ENCODE results near the gene RTKN.

The RTKN gene

DNA sequence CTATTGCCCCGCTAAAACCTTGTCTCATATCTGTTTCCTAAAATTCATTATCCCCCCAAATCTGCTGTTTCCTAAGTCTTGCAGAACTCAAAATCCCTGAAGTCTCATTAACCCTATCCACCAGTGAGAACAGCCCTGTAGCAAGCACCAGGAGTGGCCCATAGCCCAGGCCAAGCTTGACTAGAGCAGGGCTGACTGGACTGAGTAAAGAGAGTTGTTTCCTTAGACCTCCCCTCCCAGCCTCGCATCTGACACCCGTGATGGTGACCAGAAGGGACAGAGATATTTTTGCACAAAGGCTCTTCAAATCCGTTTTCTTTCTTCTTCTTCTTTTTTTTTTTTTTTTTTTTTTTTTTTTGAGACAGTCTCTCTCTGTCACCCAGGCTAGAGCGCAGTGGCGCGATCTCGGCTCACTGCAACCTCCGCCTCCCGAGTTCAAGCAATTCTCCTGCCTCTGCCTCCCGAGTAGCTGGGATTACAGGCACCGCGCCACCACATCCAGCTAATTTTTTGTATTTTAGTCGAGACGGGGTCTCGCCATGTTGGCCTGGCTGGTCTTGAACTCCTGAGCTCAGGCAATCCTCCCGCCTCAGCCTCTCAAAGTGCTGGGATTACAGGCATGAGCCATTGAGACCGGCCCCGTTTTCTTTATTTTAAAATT lies 21.2 kb downstream of the RTKN start:
- DNase-seq: peak in 1 of 10 donors; percentile 68
- intact Hi-C loops (cut with DNase I): loop anchor here (5.0 kb wide), 1 partner anchor 37 kb away; the partner anchor contains the start of genes INO80B and WBP1

DNA sequence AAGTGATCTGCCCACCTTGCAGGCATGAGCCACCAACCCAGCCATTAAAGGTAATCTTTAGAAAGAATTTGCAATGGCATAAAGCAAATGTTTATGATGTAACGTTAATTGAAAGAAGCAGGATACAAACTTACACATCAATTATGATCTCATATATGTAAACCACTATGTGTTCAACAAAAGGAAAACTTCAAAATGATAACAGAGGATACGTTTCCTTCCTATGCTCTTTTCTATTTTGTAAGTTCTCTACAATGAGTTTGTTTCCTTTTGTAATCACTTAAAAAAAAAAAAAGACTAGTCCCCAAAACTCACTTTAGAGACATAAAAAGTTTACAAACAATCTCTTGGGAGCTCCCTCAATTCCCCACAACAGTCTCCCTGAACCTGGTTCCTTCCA lies 21.7 kb downstream of the RTKN start:
- intact Hi-C loops (cut with DNase I): loop anchor here (5.0 kb wide), 1 partner anchor 37 kb away; the partner anchor contains the start of genes INO80B and WBP1
- no peak for DNase-seq

DNA sequence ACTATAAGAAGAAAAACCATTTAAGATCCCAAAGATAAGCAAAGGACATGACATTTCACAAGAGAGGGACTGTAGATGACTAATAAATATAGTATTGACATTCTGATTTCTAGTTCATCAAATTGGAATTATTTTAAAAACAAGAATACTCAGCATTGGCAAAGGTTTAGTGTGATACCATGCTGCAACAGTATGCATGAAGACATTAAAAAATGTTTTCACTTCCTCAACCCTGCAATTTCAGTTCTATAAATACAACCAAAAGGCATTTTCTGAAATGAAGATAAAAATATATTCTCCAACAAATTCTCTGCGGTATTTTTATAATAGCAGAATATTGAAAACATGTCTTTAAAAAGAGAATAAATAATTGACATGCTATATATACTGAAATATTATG lies 22.4 kb downstream of the RTKN start:
- intact Hi-C loops (cut with DNase I): no loop called here
- DNase-seq: no peak

DNA sequence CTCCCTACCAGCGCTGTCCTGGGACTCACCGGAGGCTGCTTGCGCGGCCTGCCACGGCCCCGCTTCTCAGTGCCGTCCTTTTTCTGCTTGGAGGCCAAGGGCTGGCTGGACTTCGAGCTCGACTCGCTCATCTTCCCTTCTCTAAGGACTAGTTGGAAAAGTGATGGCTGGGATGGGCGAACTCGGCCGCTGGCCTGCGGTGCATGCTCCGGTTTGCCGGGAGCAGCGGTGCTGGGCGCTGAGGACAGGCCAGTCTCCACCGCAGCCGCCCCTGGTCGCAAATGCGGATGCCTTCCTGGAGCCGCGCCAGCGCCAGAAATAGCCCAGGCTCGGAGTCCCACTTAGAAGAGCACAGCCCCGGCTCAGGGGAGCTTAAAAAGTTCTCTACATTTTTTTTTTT lies 23.4 kb downstream of the RTKN start:
- intact Hi-C loops (cut with DNase I): no loop called here
- peak in 1 of 10 donors; percentile 81 for DNase-seq

DNA sequence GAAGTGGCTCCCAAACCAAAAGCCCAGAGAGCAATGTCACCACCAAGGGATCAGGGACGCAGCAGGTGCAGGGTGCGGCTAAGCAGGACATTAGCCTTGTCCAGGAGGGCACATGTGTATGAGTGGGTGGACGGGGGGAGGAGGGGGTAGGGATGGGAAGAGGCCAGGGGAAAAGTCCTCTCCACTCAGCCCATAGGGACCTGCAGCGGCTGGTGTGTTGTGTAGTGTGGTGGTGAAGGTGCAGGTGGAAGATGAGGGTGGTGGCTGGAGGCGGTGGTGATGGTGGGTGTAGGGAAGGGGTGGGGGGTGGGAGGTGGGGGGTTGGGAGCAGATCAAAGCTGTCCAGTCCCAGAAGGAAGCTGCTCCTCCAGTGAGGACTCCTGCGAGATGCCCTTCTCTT lies 24.0 kb downstream of the RTKN start:
- intact Hi-C loops (cut with DNase I): no loop called here
- no peak for DNase-seq

DNA sequence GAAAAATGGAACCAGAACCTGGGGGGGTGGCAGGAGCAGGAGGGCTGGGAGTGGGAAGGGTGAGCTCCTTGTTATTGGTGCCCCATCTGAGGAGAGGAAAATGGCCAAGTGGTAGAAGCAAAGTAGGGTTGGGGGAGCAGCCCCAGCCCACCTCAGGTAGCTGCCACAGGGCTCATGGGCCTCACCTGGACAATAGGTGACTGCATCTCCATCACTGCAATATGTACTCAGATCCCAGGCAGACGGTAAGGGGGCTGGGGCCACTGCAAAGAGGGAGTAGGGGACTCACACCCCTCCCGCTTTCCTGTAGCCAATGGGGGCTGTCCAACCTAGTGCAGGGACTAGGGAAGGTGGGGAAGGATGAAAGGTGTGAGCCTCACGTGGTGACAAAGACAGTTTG lies 24.5 kb downstream of the RTKN start:
- intact Hi-C loops (cut with DNase I): no loop called here
- DNase-seq: no peak

DNA sequence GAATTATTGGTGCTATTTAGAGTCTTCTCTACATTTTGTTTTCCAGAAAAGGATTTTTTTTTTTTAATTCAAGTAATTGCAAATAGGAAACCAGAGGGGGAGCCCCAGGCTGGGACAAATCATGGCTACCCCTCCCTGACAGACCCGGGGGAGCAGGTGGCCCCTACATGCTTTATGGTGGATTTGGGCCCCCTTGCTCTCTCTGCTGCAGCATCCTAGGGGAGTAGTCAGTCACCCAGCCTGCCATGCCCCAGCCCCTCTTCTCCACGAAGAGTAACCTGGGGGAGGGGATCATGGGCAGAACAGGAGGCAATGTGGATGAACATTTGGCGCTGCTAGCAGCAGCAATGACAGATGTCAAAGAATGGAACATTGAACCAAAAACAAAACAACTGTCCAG lies 25.0 kb downstream of the RTKN start:
- DNase-seq: no peak

DNA sequence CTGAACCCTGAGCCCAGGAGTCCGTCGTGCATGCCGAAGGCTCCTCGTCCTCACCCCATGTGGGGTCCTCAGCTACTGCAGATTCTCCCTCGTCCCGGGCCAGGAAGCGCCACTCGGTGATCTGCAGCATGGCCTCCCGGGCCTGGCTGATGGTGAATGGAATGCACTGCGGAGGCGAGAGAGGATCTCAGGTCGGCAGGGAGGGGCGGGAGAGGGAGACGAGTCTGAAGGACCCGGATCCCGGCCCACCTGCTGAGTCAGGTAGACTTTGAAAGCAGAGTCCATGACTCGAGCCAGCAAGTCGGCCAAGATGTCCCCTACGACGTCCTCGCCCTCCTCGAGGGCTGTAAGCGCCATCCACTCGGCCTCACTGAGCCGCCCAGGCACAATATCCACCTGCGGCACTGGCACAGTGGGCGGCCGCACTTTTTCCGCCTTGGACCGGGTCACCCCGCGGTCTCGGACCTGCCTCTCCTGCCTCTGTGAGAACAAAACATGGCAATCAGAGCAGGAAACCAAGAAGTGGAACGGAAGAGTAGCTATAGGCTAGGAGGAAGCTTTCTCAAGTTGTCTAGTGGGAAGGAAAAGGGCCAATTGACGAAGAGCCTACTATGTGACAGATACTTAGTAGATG lies 25.9 kb downstream of the RTKN start:
- intact Hi-C loops (cut with DNase I): no loop called here
- DNase-seq: peak in 1 of 10 donors; percentile 78

More for the DNA sequence above, 25.0 kb downstream of the RTKN start:
- intact Hi-C loops (cut with DNase I): no loop called here

DNA sequence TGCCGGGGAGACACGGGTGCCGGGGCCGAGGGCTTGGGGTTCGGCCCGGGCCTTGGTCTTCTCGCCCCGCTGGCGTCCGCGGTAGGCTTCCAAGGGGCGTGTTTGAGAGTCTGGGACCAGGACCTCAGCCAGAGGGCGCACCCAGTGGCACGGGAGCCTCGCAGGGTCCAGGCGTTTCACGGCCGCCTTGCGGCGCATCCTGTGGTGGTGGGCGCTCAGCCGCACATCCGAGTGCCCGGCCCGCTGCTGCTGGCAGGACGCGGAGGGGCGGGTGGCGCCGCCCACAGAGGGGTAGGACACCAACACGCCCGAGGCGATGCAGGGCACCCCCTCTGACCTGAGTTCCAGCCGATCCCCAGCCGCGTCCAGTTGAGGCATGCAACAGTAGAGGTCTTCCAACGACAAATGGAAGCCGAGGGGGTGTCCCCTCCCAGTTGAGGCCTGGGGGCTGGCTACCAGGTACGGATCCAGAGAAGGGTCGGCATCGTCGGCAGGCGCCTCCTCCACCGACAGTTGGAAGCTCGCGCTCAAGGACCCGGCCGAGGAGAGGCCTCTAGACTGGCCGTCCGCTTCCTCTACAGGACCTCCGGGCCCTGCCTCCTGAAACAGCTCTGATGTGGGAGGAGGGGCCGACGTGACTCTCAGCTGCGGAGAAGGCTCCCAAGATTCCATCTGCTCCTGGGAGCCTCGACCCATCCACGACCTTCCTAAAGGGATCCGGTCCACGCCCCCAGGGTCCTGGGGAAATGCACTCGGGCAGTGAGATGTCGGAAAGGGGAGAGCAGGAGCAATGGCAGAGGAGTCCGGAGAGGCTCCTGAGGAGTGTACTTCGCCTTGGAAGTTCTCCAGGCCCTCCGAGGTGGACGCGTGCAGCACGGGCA lies 26.6 kb downstream of the RTKN start:
- intact Hi-C loops (cut with DNase I): no loop called here
- DNase-seq: peak in 8 of 10 donors; percentile 45 to 93 (median 68)

DNA sequence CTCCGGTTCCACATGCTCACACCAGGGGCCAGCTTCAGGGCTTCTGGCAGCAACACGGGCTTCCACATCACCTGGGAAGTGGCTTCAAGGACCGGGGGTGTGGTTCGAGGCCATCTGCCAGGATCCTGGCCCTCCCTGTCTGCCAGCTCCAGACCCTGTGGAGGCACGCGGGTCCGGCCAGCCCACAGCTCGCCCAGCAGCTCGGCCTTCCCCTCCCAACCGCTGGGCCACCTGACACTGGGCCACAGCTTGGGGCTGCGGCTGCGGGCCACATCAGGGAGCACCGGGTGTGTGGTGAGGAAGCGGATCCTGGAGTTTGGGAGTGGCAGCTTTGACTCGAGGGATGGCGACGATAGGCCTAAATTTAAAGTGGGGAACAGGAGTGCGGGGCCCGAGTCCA lies 27.3 kb downstream of the RTKN start:
- intact Hi-C loops (cut with DNase I): no loop called here
- peak in 1 of 10 donors; percentile 82 for DNase-seq

DNA sequence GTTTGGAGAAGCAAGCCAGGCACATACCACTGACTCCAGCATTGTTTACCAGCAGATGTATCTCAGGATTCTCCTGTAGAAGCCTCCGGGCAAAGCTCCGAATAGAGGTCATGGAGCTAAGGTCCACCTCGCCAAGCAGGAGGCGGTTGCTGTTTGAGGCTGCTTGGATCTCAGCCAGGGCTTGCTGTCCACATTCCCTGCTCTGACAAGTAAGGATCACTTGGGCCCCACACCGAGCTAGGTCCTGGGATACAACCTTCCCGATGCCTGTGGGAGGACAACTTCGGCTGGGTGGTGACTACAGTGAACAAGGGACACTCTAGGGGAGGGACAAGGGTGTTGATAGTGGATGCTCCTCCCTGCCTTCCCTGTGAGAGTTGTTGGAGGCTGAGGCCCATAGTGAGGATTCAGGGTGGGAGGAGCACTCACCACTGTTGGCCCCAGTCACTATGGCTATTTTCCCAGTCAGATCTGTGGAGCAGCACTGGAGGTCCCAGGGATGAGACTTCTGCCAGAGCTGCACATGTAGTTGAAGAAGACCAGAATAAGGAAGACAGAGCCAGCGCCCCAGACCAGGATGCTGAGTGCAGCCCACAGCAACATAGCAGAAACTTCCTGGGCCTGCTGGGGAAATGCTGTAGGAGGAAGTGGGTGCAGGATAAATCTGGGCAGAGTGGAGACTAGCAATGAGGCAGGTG lies 28.6 kb downstream of the RTKN start:
- peak in 1 of 10 donors; percentile 75 for DNase-seq
- intact Hi-C loops (cut with DNase I): no loop called here

DNA sequence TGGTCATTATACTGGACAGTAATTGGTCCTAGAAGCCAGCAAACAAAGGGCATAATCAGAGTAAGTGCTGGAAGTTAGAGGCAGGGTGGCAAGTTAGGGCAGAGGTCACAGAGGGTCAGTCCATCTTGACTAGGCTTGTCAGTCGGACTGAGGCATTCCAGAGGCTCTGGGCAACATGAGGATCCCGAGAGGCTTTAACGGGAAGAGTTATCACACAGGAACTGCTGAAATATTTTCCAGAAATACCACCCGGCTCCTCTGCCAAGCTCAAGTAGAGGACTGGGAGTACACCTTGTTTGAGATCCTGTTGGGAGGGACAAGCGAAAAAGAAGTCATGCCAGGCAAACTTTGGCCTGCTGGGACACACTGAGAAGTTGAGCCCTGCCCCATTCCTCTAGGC lies 34.1 kb downstream of the RTKN start:
- intact Hi-C loops (cut with DNase I): no loop called here
- DNase-seq: no peak

DNA sequence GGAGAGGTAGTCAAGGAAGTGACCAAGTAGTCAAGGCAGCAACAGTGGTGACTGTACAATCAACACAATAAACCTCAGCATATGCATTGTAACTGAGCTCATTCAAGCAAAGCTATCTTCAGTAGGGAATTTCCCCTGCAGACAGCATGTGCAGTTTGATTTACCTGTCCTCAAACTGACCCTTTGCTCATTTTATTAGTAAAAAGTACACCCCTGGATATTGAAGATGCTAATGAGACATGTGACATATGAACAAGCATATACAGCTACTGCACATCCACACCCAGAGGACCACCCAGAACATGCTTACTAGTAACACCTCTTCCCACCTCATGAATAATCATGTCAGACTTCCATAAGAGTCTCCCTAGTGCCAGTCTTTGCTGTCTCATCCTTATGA lies 35.7 kb downstream of the RTKN start:
- no peak for DNase-seq
- intact Hi-C loops (cut with DNase I): no loop called here

DNA sequence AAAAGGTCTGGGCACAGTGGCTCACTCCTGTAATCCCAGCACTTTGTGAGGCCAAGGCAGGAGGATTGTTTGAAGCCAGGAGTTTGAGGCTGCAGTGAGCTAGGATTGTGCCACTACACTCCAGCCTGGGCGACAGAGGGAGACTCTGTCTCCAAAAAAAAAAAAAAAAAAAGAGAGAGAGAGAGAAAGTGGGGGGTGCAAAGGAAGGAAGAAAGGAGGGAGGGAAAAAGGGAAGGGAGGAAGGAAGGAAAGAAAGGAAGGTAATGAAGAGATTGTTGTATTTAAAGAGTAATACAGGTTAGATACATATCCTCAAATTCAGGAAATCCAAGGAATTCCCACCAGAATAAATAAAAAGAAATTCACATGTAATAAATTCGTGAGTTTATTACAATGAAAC lies 39.8 kb downstream of the RTKN start:
- DNase-seq: no peak
- intact Hi-C loops (cut with DNase I): no loop called here

DNA sequence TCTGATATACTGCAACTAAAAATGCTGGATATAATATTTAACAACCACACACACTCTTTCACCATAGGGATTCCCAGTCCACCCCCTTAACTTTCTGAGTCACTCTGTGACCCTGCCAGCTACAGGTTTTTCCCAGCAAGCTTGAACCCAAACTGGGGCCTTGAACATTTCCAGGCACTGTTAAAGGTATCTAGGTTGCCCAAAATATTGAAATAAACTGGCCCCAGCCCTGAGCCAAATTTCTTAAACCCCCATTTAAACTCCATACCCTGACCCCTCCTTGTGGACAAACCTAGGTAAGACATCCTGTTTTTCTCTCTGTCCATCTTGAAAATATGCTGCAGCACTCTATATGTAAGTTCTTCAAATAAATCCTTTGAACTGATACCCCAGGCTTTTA lies 42.0 kb downstream of the RTKN start:
- intact Hi-C loops (cut with DNase I): no loop called here
- no peak for DNase-seq

DNA sequence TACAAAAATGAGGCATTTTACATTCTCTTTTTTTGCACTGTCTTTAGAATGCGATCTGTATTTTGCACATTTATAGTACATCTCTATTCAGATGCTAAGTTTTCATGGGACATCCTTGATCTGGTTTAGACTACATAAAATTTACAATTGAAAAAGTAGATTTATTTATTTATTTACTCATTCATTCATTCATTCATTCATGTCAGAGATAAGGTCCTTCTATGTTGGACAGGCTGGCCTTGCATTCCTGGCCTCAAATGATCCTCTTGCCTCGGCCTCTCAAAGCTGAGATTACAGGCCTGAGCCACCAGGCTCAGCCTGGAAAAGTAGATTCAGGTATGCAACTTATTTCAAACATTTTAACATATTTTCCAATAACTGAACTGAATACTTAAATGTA lies 45.6 kb downstream of the RTKN start:
- no peak for DNase-seq
- intact Hi-C loops (cut with DNase I): no loop called here

DNA sequence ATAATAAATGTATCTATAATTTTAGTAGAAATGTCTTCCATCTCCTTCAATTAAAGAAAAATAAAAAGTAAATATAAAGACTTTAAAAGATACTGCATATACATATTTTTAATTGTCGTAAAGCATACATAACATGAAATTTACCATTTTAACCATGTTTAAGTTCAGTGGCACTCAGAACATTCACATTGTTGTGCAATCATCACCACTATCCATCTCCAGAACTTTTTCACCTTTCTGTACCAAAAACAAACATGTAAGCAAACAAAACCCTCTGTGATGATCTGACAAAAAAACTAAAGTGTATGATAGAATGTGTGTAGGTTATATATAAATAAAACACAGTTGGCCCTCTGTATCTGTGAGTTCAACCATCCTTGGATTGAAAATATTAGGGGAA lies 48.2 kb downstream of the RTKN start:
- intact Hi-C loops (cut with DNase I): loop anchor here (2.0 kb wide), 1 partner anchor 143 kb away; no protein-coding TSS in a partner anchor

DNA sequence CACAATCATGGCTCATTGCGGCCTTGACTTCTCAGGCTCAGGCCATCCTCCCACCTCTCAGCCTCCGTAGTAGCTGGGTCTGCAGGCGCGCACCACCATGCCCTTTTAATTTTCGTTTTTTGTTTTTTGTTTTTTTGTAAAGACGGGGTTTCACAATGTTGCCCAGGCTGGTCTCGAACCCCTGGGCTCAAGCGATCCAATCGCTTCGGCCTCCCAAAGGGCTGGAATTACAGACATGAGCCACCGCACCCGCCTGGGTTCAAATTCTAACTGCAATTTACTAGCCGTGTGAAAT lies 49.3 kb downstream of the RTKN start:
- DNase-seq: no peak
- intact Hi-C loops (cut with DNase I): loop anchor here (2.0 kb wide), 1 partner anchor 142 kb away; no protein-coding TSS in a partner anchor

More for the DNA sequence above, 48.2 kb downstream of the RTKN start:
- no peak for DNase-seq

DNA sequence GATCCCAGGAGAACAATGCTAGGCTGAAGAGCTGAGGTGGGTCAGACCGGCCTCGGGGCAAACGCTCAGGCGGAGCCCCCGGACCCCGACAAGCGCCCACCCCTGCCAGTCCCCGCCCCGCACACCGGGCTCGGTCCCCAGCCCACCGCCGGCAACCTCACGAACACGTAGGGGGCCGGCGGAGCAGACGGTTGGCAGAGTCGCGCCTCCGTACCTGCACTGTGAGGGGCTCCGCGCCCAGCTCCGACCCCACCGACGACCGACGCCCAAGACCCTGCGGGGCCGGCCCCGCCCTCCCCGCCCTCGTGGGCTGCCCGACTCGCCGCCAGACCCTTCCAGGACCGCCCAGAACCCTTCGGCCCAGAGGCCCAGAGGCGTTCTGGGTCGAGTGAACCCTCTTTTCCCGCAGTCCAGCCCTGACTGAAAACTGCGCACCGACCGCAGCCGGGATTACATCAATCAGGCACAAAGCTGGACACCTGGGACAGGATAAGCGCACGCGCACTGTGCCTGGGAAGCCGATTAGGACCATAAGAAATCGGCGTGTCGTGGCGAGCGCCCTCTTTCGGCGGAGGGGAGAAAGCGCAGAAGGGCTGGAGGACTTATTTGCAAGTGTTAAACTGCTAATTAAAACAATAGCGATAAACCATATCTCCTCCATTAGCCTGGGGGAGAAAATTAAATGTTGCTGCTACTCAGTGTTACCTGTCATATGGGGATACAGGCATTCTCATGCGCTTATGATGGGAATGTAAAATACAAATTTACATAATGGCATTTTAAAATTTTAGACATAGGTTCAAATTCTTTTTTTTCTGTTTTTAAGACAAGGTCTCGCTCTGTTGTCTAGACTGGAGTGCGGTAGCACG lies 49.9 kb downstream of the RTKN start:
- intact Hi-C loops (cut with DNase I): loop anchor here (2.0 kb wide), 1 partner anchor 141 kb away; no protein-coding TSS in a partner anchor
- peak; percentile 85 to 99 (median 94) for DNase-seq

DNA sequence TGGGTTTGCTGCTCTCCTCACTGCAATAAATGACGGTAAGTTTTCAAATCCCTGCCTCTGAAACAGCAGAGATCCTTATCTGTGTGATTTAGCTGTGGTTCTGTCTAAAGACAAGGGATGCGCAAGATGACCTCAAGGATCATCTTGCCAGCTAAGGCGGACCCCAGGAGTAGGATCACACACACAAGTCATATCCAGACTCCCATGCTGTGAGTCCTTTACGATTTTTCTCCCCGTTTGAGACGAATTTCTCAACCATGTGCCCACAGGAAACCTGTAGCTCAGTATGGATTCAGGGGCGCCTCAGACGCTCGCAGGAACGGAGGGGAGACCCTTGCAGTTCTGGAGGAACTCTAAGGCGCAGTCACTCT lies 50.5 kb downstream of the RTKN start:
- no peak for DNase-seq
- intact Hi-C loops (cut with DNase I): no loop called here

All from posterior cingulate gyrus (tissue), 11 donors.